ENCODE measurements around the gene PEPD. TPM values are rescaled to one million over a fixed set of nuclear protein-coding genes. Genes with fewer than 3 reads are reported as not detected.

Gene PEPD
- total RNA-seq, 4 donors from 2014 or later, result 33.9 to 57.0 (median 45.0) TPM

DNA sequence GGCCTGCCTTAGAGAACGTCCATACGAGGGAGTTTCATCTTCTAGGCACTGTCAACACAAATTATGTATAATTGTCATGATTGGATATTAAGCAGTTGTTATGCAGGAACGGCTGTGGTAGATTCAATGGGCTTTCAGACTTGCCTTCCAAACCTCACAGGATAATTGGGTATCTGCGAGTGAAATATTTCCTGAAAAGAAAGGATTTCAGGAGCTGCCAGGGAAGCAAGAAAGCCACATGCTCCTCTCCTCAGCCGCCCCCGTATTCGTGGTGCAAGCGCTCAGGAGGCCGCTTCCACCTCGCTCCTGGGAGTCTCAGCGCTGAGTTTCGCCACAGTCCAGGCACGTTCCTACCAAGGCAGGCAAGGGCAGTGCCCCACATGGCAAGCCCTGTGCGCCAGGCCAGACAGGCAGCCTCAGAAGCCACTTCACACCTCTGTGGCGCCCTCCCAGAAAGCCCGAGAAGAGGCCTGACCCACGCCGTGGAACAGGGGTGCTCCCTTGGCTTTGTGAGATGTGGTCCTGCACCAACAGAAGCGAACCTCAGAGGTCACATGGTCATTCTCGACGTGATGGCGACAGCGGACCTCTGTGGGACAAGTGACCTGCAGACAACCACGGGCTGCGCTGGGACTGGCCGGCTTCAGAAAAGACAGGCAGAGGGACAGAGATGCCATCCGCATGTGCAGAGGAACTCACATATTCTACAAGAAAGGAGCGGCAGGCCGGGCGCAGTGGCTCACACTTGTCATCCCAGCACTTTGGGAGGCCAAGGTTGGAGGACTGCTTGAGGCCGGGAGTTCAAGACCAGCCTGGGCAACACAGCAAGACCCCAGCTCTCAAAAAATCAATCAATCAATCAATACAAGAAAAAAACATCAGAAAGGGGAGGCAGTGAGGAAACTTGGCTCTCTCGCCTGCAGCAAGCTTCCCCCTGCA is 106.7 kb downstream of the PEPD start:
- intact Hi-C loops (cut with DNase I; ENCODE audit: low total_unique reads) (loop anchor here (5.0 kb wide), 1 partner anchor 357 kb away; no protein-coding TSS in a partner anchor), in situ Hi-C loops (cut with MboI; ENCODE audit: low sequenced_read_pairs in 4 of 4) (loop anchor here in 1 of 4 donors (5.0 kb wide), 1 partner anchor 183 kb away; no protein-coding TSS in a partner anchor)
- Histone ChIP-seq H3K4me3 (no peak overlapping the region), H3K27me3 (no peaks in the 10 kb centered on the region), H3K4me1 (no peaks in the 10 kb centered on the region), H3K9me3 (no peaks in the 10 kb centered on the region), H3K27ac (no peak overlapping the region), H3K36me3 (no peaks in the 10 kb centered on the region)
- no peak for DNase-seq
- ATAC-seq, result no peak
- TF ChIP-seq, protein P1, sequence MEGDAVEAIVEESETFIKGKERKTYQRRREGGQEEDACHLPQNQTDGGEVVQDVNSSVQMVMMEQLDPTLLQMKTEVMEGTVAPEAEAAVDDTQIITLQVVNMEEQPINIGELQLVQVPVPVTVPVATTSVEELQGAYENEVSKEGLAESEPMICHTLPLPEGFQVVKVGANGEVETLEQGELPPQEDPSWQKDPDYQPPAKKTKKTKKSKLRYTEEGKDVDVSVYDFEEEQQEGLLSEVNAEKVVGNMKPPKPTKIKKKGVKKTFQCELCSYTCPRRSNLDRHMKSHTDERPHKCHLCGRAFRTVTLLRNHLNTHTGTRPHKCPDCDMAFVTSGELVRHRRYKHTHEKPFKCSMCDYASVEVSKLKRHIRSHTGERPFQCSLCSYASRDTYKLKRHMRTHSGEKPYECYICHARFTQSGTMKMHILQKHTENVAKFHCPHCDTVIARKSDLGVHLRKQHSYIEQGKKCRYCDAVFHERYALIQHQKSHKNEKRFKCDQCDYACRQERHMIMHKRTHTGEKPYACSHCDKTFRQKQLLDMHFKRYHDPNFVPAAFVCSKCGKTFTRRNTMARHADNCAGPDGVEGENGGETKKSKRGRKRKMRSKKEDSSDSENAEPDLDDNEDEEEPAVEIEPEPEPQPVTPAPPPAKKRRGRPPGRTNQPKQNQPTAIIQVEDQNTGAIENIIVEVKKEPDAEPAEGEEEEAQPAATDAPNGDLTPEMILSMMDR (IDR thresholded peaks at IDR 0.05 in 4 of 5, conservative IDR thresholded peaks at IDR 0.05 in 1 of 5), result no peak
- TF ChIP-seq POLR2A (IDR thresholded peaks at IDR 0.05), result no peak

DNA sequence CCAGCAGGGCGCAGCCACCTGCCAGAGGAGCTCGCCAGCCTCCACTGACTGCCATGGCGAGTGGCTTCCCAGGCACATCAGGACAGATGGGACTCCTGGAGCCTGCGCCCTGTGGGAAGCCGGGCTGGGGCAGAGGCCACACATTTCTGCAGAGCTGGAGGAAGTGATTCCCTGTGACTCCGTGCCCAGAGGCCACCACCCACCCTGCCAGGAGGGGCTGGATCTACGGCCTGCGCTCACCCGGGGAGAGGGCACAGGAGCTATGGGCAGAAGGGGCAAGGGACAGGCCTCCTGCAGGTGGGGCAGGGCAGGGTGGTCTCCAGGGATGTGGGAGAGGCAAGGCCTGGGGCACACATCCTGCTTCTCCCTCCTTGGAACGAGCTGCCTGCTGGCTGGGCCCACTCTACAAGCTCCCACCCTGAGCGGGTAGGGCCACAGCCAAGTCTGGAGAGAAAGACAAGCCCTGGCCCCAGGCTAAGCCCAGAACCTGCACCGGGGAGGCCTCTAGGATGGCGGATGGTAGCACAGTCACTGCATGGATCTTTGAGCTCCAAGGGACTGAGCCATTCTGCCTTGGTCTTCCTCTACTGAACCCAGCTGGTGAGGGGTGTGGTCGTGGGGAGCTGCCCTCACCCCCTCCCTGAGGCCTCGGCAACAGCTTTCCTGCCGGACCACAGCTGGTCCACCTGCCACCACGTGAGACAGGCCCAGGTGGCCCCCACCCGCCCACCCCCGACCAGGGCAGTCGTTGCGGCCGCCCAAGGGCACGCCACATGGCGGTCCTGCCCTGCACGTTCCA is 107.5 kb downstream of the PEPD start:
- Histone ChIP-seq H3K4me3 (no peak overlapping the region), H3K27me3 (no peaks in the 10 kb centered on the region), H3K27ac (no peak overlapping the region), H3K36me3 (no peaks in the 10 kb centered on the region), H3K9me3 (no peaks in the 10 kb centered on the region), H3K4me1 (no peaks in the 10 kb centered on the region)
- TF ChIP-seq, protein P1 (IDR thresholded peaks at IDR 0.05 in 4 of 5, conservative IDR thresholded peaks at IDR 0.05 in 1 of 5), result no peak
- in situ Hi-C loops (cut with MboI; ENCODE audit: low sequenced_read_pairs in 4 of 4), result loop anchor here in 1 of 4 donors (5.0 kb wide), 1 partner anchor 182 kb away; no protein-coding TSS in a partner anchor
- intact Hi-C loops (cut with DNase I; ENCODE audit: low total_unique reads), result no loop called here
- DNase-seq (no peak), ATAC-seq (no peak)

DNA sequence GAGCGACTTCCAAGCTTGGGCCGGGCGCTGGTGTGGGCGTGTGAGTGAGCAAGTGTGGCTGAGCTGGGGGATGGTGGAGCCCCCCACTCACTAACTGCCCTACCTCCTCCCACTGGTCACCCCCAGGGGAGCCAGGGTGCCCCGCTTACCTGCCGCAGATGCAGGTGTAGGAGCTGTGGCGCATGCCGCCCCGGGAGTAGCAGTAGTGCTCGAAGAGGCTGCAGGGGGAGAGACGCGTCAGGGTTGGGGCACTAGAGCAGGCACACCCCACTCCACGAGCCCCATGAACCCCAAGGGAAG is 108.2 kb downstream of the PEPD start:
- Histone ChIP-seq H3K27me3 (no peaks in the 10 kb centered on the region), H3K4me3 (no peak overlapping the region), H3K27ac (no peak overlapping the region), H3K36me3 (no peaks in the 10 kb centered on the region), H3K4me1 (no peaks in the 10 kb centered on the region), H3K9me3 (no peaks in the 10 kb centered on the region)
- intact Hi-C loops (cut with DNase I; ENCODE audit: low total_unique reads) (no loop called here), in situ Hi-C loops (cut with MboI; ENCODE audit: low sequenced_read_pairs in 4 of 4) (loop anchor here in 1 of 4 donors (5.0 kb wide), 1 partner anchor 181 kb away; no protein-coding TSS in a partner anchor)
- TF ChIP-seq, protein P1 (IDR thresholded peaks at IDR 0.05 in 4 of 5, conservative IDR thresholded peaks at IDR 0.05 in 1 of 5), result no peak
- TF ChIP-seq POLR2A (IDR thresholded peaks at IDR 0.05), result no peak
- DNase-seq (no peak), ATAC-seq (no peak)

DNA sequence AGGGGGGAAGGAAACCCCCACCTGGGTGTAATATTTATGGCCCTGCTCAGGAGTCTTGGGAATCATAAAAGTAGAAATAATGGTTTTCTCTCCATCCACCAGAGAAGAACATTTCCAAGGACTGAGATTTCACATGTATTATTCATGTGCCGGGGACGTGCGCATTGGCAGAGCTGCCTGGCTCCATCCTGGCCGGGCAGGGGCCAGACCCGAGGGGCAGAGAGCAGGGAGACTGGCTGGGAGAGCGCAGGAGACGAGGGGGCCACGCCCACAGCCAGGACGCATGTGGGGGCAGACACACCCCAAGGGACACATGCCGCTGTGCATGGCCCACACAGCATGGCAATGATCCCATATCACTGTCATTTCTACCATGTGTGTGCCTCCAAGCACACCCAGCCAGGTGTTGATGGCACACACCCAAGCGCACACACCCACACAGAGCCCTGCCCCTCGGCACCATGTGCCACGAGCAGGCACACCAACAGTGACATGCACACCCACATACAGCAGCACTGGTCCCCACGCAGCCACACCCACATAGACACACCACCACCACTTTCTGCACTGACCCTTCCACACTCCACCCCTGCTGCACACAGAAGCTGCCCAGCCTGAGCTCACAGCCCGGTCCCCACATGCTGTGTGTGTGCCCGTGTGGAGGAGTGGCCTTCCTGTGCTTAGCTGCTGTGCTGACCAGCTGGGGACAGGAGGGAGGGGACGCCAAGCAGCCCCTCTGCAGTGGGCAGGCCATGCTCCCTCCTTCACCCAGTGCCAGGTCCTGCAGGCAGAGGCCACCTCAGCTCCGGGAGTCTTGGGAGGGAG is 108.8 kb downstream of the PEPD start:
- ATAC-seq (no peak), DNase-seq (no peak)
- no peaks in the 10 kb centered on the region for H3K36me3 ChIP-seq

More for the DNA sequence above, 108.8 kb downstream of the PEPD start:
- no peaks in the 10 kb centered on the region for H3K9me3 ChIP-seq
- no peaks in the 10 kb centered on the region for H3K4me1 ChIP-seq
- in situ Hi-C loops (cut with MboI; ENCODE audit: low sequenced_read_pairs in 4 of 4), result loop anchor here in 1 of 4 donors (5.0 kb wide), 1 partner anchor 181 kb away; no protein-coding TSS in a partner anchor
- TF ChIP-seq, protein P1 (IDR thresholded peaks at IDR 0.05 in 4 of 5, conservative IDR thresholded peaks at IDR 0.05 in 1 of 5), result no peak
- TF ChIP-seq POLR2A (IDR thresholded peaks at IDR 0.05), result no peak
- intact Hi-C loops (cut with DNase I; ENCODE audit: low total_unique reads), result no loop called here
- no peak overlapping the region for H3K27ac ChIP-seq
- no peaks in the 10 kb centered on the region for H3K27me3 ChIP-seq
- no peak overlapping the region for H3K4me3 ChIP-seq
